Stimulated activated memory B cell treated with anti-CD40 and anti-IgM and Interleukin-4, amounts not matched to agents 10 μg/mL and 1 μg/mL and 100 μg/mL, for 72 hours (primary cell): ENCODE measurements around the gene BTNL8.
"Not testable (repeated sequence)": the region's sequence is repeated elsewhere in the genome, so short reads cannot be mapped to it uniquely, and the experiment has no call there.

ENCODE experiments used
- ATAC-seq: fragments of 150-1000 bp; cut with Tn5 transposase; 2 replicates; pipeline ENCODE4 v1.10.0; 2021
- H3K27ac Mint-ChIP-seq: one replicate; pipeline ENCODE4 v1.8.0; 2022; ENCODE audit warnings: mild to moderate bottlenecking, mixed read lengths
- H3K27me3 Mint-ChIP-seq: one replicate; pipeline ENCODE4 v1.8.0; 2022; ENCODE audit warnings: mixed read lengths
- H3K36me3 Mint-ChIP-seq: one replicate; pipeline ENCODE4 v1.8.0; 2022; ENCODE audit warnings: mixed read lengths
- H3K4me1 Mint-ChIP-seq: one replicate; pipeline ENCODE4 v1.8.0; 2022; ENCODE audit warnings: mixed read lengths
- H3K4me3 Mint-ChIP-seq: one replicate; pipeline ENCODE4 v1.8.0; 2022; ENCODE audit warnings: mild to moderate bottlenecking, moderate library complexity, mixed read lengths
- H3K9me3 Mint-ChIP-seq: one replicate; pipeline ENCODE4 v1.8.0; 2022; ENCODE audit warnings: mixed read lengths

BTNL8 gene

DNA sequence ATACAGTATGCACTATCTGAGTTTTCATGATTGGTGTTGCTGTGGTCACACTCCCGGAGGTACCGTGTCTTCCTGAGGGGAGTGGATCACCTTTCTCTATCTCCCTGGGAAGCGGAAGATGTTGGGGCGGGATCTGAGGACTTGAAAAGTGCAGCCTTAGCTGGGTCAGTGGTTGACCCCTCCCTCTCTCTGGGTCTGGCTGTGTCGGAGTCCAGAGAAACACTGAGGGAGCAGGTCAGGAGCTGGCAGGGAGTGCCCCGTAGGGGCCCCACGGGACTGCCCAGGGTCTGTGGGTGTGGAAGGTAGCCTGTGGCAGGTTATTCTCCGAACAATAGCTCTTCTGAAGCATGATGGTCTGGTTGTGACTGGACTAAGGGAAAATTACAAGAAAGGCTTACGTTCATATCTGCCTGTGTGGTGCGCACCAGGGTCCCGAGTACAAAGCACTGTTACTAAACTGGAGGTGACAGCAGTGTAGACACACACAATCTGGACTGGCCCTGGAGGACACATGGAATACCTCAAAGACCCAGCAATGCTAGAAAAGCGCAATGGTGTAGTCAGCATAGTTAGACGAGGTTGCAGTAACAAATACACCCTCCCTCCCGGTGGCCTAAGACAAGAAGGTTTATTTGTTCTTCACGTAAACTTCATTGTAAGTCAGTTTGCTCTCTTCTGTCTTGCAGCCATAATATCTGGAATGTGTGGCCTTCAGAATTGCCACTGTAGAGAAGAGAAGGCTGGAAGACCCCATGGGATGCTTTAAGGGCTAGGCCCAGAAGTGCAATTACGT is 28.5 kb upstream of the BTNL8 start:
- no peak overlapping the region for H3K4me3 Mint-ChIP-seq
- no peaks in the 10 kb centered on the region for H3K36me3 Mint-ChIP-seq
- H3K27me3 Mint-ChIP-seq = no peaks in the 10 kb centered on the region
- no peaks in the 10 kb centered on the region for H3K9me3 Mint-ChIP-seq
- peak overlapping the region; percentile 30 for H3K27ac Mint-ChIP-seq
- ATAC-seq = no peak
- peaks cover 19% of the 10 kb centered on the region for H3K4me1 Mint-ChIP-seq

DNA sequence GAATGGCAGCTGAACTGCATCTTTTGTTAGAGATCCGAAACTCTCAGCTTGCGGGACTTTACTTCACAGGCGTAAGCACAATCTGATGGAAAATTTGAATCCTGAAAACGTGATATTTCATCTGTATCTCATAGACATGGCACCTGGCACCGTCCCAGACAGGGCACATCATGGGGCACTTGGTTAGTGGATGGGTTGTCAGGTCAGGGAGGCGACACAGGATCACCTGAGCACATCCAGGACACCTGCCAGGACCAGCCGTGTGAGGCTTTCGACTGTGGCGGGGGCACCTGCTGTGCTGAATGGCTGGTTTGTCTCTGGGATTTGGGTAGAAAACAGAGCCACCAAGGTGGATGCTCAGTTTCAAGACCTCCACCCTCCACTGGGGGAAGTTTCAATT is 26.5 kb upstream of the BTNL8 start:
- H3K9me3 Mint-ChIP-seq = no peaks in the 10 kb centered on the region
- H3K27me3 Mint-ChIP-seq = no peaks in the 10 kb centered on the region
- ATAC-seq = no peak
- no peak overlapping the region for H3K4me3 Mint-ChIP-seq
- H3K36me3 Mint-ChIP-seq = no peaks in the 10 kb centered on the region
- H3K4me1 Mint-ChIP-seq = peaks cover 19% of the 10 kb centered on the region
- no peak overlapping the region for H3K27ac Mint-ChIP-seq

DNA sequence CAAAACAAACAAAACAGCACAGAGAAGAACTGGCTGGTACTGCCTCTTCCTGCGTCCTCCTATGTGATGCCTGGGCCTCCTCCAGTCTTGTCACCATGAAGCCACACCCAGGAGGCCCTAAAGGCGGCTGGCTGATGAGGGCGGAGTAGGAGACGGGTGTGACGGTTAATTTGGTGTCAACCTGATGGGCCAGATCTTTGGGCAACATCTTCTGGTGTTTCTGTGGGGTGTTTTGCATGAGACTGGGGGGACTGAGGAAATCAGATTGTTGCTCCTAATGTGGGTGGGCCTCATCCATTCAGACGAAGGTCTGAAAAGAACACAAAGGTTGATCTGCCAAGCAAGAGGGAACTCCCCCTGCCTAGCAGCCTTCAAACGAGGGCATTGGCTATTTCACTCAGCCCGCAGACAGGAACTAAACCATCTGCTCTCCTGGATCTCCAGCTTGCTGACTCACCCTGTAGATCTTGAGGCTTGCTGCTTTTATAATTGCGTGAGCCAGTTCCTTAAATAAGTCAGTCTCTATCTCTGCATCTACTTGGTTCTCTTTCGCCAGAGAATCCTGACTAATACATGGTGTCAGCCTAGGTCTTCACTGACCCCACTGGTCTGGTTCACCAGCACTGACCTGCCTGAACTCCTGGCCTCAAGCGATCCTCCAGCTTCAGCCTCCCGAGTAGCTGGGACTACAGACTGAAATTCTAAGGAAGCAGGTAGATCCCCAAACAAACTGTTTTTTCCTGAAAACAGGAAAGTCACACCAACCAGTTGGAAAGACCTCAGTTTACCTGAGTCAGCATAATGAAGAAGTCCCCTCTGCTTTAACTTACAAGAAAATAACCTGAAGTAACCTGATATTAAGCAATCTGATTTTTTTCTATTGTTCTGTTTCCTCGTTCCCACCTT is 25.1 kb upstream of the BTNL8 start:
- no peak overlapping the region for H3K4me3 Mint-ChIP-seq
- H3K4me1 Mint-ChIP-seq = peaks cover 16% of the 10 kb centered on the region
- H3K27ac Mint-ChIP-seq = peak overlapping the region; percentile 70
- no peaks in the 10 kb centered on the region for H3K27me3 Mint-ChIP-seq
- no peaks in the 10 kb centered on the region for H3K36me3 Mint-ChIP-seq
- peak; percentile 83 for ATAC-seq
- H3K9me3 Mint-ChIP-seq = no peaks in the 10 kb centered on the region

DNA sequence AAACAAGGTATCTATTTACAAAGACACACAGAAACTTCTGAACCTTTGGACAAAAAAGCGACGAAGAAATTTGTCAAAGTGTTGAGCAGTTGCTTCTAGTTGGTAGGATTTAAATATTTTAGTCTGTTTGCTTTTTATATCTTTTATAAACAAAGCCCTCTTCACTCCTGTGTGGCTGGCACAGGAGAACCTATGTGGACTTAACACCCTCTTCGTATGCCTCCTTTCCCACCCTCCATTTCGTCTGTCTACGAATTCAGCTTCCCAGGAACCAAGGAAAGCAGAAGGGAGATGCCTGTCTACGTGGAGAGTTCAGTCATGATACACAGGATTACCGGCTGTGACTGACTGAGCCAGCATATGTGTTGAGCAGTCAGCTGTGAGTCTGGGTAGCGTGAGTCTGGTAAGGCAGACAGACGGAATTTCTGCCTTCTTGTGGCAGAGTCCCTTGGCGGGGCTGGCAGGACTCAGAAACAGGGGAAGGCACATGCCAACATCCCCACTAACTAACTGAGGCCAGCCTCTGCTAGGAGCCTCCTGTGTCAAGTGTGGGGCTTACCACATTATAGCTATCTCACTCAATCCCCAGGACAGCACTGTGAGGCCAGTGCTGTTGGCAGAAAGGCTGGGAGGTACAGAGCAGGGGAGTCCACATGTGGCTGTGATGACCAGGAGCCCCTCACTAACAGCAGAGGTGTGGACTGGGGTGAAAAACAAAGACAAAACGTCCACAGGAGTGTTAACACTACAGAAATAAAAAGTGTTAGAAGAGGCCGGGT is 24.0 kb upstream of the BTNL8 start:
- no peaks in the 10 kb centered on the region for H3K9me3 Mint-ChIP-seq
- H3K4me1 Mint-ChIP-seq = peaks cover 11% of the 10 kb centered on the region
- no peaks in the 10 kb centered on the region for H3K36me3 Mint-ChIP-seq
- peak overlapping the region; percentile 62 for H3K27ac Mint-ChIP-seq
- no peak overlapping the region for H3K4me3 Mint-ChIP-seq
- no peaks in the 10 kb centered on the region for H3K27me3 Mint-ChIP-seq
- ATAC-seq = no peak

DNA sequence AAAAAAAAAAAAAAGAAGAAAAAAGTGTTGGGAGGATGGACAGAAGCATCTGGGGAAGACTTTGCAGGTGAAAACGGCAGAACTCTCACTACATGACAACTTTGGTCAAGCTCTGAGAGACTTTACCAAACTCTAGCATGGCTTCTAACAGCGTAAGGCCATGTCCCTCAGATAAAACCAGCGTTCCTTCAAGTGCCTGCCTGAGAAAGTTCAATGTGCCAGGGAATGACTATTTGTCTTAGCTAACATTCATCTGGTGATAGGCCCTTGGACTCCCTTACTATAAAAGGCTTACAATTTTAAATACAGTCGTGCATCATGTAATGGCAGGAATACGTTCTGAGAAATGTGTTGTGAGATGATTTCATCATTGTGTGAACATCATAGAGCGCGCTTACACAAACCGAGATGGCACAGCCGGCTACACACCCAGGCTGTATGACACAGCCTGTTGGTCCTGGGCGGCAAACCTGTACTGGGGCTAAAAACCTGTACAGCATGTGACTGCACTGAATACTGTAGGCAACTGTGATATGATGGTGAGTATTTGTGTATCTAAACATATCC is 23.0 kb upstream of the BTNL8 start:
- no peak for ATAC-seq
- no peaks in the 10 kb centered on the region for H3K36me3 Mint-ChIP-seq
- peaks cover 11% of the 10 kb centered on the region for H3K4me1 Mint-ChIP-seq
- no peak overlapping the region for H3K27ac Mint-ChIP-seq
- no peaks in the 10 kb centered on the region for H3K9me3 Mint-ChIP-seq
- no peaks in the 10 kb centered on the region for H3K27me3 Mint-ChIP-seq
- H3K4me3 Mint-ChIP-seq = no peak overlapping the region

DNA sequence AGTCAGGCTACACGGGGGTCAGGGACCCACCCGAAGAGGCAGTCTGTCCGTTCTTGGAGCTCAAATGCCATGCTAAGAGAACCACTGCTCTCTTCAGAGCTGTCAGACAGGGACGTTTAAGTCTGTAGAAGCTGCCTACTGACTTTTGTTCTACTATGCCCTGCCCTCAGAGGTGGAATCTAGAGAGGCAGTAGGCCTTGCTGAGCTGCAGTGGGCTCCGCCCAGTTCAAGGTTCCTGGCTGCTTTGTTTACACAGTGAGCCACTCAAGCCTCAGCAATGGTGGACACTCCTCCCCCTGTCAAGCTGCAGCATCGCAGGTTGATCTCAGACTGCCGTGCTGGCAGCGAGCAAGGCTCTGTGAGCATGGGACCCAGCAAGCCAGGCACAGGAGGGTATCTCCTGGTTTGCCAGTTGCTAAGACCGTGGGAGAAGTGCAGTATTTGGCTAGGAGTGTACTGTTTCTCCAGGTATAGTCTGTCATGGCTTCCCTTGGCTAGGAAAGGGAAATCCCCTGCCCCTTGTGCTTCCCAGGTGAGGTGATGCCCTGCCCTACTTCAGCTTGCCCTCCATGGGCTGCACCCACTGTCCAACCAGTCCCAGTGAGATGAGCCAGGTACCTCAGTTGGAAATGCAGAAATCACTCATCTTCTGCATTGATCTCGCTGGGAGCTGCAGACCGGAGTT is 13.0 kb upstream of the BTNL8 start:
- H3K9me3 Mint-ChIP-seq, H3K36me3 Mint-ChIP-seq, H3K4me1 Mint-ChIP-seq, ATAC-seq, H3K4me3 Mint-ChIP-seq, H3K27ac Mint-ChIP-seq: not testable (repeated sequence)
- peaks cover 87% of the 10 kb centered on the region for H3K27me3 Mint-ChIP-seq

DNA sequence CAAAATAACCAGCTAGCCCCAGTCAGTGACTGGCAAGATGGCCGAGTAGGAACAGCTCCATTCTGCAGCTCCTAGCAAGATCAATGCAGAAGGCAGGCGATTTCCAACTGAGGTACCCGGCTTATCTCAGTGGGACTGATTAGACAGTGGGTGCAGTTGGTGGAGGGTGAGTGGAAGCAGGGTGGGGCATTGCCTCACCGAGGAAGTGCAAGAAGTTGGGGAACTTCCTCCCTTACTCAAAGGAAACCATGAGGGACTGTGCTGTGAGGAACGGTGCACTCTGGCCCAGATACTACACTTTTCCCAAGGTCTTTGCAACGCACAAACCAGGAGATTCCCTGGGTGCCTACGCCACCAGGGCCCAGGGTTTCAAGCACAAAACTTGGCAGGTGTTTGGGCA is 9.6 kb upstream of the BTNL8 start:
- H3K27me3 Mint-ChIP-seq = peaks cover 73% of the 10 kb centered on the region
- no peak for ATAC-seq
- no peak overlapping the region for H3K27ac Mint-ChIP-seq

DNA sequence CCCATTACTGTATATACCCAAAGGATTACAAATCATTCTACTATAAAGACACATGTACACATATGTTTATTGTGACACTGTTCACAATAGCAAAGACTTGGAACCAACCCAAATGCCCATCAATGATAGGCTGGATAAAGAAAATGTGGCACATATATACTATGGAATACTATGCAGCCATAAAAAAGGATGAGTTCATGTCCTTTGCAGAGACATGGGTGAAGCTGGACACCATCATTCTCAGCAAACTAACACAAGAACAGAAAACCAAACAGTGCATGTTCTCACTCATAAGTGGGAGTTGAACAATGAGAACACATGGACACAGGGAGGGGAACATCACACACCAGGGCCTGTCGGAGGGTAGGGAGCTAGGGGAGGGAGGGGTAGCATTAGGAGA is 3.6 kb upstream of the BTNL8 start:
- not testable (repeated sequence) for H3K4me1 Mint-ChIP-seq, ATAC-seq, H3K36me3 Mint-ChIP-seq, H3K4me3 Mint-ChIP-seq, H3K9me3 Mint-ChIP-seq, H3K27ac Mint-ChIP-seq
- H3K27me3 Mint-ChIP-seq = peaks cover 26% of the 10 kb centered on the region

More for the DNA sequence above, 9.6 kb upstream of the BTNL8 start:
- H3K9me3 Mint-ChIP-seq = peaks cover 4% of the 10 kb centered on the region
- no peaks in the 10 kb centered on the region for H3K36me3 Mint-ChIP-seq
- no peaks in the 10 kb centered on the region for H3K4me1 Mint-ChIP-seq
- H3K4me3 Mint-ChIP-seq = no peak overlapping the region

DNA sequence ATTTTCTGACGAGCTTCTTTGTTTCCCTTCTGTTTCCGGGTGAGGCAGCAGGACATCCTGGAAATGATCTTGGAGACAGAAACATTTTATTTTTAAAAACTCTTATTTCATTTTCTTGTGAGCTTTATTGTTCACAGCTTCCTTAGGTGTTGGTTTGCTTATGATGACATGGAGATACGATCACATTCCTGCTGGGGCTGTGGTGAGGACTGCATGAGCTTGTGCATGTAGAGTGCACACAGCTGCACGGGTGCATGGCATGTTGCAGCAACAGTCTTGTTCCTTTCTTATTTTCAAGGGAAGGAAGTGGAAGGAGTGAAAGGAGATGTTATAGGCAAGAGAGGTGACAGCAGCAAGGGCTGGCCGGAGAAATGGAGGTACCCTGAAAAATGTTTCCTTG is 1.2 kb downstream of the BTNL8 start:
- peaks cover 11% of the 10 kb centered on the region for H3K27me3 Mint-ChIP-seq

DNA sequence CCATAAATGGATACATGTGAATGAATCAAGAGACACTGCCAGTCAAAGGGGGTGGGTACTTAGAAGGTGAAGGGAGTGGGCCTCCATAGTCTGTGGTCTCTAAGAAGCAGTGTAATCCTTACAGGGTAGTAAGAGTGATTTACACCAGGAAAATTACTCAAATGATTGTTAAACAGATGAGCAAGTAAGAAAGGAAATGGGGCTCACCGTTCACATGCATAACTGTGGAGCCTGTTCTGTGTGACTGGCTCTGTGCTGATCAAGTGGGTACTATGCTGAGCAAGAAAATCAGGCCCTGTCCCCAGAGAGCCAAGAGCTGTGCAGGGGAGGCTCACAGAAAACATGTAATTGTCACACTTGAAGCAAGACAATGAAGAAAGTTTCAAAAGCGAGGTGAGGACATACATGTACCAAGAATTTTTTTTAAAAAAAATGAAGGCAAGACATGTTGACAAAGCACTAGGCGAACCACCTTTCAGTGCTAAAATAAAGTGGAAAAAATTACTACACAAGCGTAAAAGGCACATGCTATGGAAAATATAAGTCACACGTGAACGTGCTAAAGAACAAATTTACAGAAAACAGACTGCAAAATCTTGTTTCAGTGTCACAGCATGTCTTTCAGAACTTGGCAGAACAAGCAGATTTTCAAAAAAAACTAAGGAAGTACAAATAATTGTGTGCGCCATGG is 2.5 kb downstream of the BTNL8 start:
- Mint-ChIP-seq H3K4me3 (no peak overlapping the region), H3K9me3 (no peaks in the 10 kb centered on the region), H3K4me1 (no peaks in the 10 kb centered on the region), H3K27ac (no peak overlapping the region), H3K27me3 (peaks cover 11% of the 10 kb centered on the region), H3K36me3 (no peaks in the 10 kb centered on the region)
- no peak for ATAC-seq

More for the DNA sequence above, 1.2 kb downstream of the BTNL8 start:
- ATAC-seq = no peak
- Mint-ChIP-seq H3K9me3 (no peaks in the 10 kb centered on the region), H3K27ac (no peak overlapping the region), H3K4me3 (no peak overlapping the region), H3K36me3 (no peaks in the 10 kb centered on the region), H3K4me1 (no peaks in the 10 kb centered on the region)

DNA sequence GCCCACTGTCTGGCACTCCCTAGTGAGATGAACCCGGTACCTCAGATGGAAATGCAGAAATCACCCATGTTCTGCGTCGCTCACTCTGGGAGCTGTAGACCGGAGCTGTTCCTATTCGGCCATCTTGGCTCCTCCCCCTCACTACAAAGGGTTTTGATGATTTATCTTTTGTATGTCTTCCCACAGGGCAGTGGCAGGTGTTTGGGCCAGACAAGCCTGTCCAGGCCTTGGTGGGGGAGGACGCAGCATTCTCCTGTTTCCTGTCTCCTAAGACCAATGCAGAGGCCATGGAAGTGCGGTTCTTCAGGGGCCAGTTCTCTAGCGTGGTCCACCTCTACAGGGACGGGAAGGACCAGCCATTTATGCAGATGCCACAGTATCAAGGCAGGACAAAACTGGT is 9.4 kb downstream of the BTNL8 start:
- Mint-ChIP-seq H3K4me1 (no peaks in the 10 kb centered on the region), H3K4me3 (no peak overlapping the region), H3K9me3 (no peaks in the 10 kb centered on the region), H3K27ac (no peak overlapping the region), H3K27me3 (peaks cover 39% of the 10 kb centered on the region), H3K36me3 (no peaks in the 10 kb centered on the region)
- ATAC-seq = no peak

DNA sequence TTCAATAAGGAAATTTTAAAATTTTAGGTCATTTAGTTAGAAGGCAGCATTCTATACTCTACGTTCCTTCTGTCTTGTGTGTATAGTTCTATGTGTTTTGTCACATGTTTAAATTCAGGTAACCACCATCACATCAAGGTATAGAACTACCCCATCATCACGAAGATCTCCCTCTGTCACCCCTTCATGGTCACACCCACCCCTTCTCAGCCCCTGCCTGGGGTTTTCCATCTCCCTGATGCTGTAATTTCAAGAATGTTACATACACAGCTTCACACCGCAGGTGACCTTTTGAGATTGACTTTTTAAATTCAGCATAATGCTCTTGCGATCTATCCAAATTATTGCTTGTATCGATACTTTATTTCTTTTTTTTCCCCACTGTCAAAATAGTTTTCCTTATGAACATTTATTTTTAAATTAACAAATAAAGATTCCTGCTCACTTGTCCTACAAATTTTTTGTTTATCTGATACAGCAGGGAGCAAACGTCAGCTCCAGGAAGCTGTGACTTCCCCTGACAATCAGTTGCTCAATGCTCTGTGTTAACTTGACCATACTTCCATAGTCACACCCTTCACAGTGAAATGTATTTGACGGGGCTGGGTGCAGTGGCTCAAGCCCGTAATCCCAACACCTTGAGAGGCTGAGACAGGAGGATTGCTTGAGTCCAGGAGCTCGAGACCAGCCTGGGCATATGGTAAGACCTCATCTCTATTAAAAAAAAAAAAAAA is 10.2 kb downstream of the BTNL8 start:
- H3K27ac Mint-ChIP-seq = no peak overlapping the region
- peak; percentile 61 for ATAC-seq
- no peaks in the 10 kb centered on the region for H3K4me1 Mint-ChIP-seq
- peaks cover 39% of the 10 kb centered on the region for H3K27me3 Mint-ChIP-seq
- H3K9me3 Mint-ChIP-seq = no peaks in the 10 kb centered on the region
- no peaks in the 10 kb centered on the region for H3K36me3 Mint-ChIP-seq
- no peak overlapping the region for H3K4me3 Mint-ChIP-seq

DNA sequence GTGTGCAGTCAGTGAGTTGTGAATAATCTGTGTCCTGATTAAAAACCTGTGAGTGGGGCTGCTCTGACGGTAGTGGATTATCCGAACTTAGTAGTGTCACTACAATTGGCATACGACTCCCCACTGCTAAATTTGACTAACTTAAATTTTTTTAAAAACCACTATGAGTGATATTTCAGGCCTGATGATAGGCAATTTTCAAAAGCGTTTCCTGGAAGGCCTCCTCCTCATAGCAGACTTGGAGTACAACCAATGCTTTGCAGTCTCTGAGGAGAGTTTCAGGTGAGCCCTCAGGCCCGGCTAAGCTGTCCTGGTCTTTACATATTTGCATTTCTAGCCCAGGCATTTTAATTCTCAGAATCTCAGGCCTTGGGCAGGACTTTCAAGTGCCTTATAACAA is 10.8 kb downstream of the BTNL8 start:
- Mint-ChIP-seq H3K9me3 (no peaks in the 10 kb centered on the region), H3K4me3 (no peak overlapping the region), H3K27me3 (peaks cover 39% of the 10 kb centered on the region), H3K4me1 (no peaks in the 10 kb centered on the region), H3K27ac (no peak overlapping the region), H3K36me3 (no peaks in the 10 kb centered on the region)
- no peak for ATAC-seq
